ENCODE data around the gene BMP7. TPM values are rescaled to one million over a fixed set of nuclear protein-coding genes. Genes with fewer than 3 reads are reported as not detected.

BMP7 gene
- total and polyA plus RNA-seq, 2 of the 13 experiments (the other 11 are each of a cell fraction or from before 2014, with no cell fraction given): not detected

DNA sequence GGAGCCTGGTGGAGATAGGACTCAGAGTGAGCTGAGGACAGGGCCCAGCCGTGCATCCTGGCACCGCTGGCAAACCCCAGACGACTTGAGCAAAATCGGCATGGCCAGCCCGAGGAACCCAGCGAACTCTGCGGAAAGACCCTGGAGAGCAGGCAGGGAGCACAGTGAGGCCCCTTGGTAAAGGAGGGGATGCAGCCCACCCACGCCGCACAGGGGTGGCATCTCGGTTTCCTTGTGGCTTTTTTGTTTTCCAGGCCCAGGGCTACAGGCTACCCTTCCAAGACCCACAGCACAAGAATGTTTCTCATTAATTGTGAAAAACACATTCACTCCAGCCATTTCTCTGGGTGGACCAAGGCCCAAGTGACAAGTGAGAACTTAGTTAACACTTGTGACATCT lies 71.4 kb downstream of the BMP7 start:
- ATAC-seq (no peak), FAIRE-seq (no peak), DNase-seq (ENCODE audit: low spot score) (no peak)
- Histone ChIP-seq H3K9ac (ENCODE audit: insufficient read depth, low read depth, low read length) (no peak overlapping the region), H3K27me3 (ENCODE audit: control insufficient read depth in 1 of 2, insufficient read depth in 2 of 2, low read length in 2 of 2) (peaks cover 11 to 30% of the 10 kb centered on the region in 2 experiments; a peak in 4 of 5 replicates), H3K27ac (ENCODE audit: extremely low read length, insufficient read depth, low read length) (no peak overlapping the region), H3K4me2 (ENCODE audit: low read depth, low read length) (no peak overlapping the region), H3K36me3 (replicated peaks in 1 of 2; ENCODE audit: control insufficient read depth in 1 of 2, insufficient read depth in 2 of 2, low read length in 2 of 2) (no peaks in the 10 kb centered on the region), H2AFZ (ENCODE audit: low read length) (no peak overlapping the region), H3K4me3 (replicated peaks in 1 of 3; ENCODE audit: insufficient read depth in 1 of 3, low read depth in 2 of 3, low read length in 3 of 3) (no peak overlapping the region), H3K9me3 (ENCODE audit: low read length) (no peaks in the 10 kb centered on the region), H3K79me2 (ENCODE audit: insufficient read depth, low read length) (no peaks in the 10 kb centered on the region), H4K20me1 (ENCODE audit: insufficient read depth, low read length) (no peaks in the 10 kb centered on the region), H3K4me1 (ENCODE audit: insufficient read depth, low read length) (no peaks in the 10 kb centered on the region)
- intact Hi-C loops (cut with micrococcal nuclease; ENCODE audit: unreplicated experiment) (no loop called here), in situ Hi-C loops (cut with HindIII; ENCODE audit: extremely low pct_ligation_motif_present, low pct_unique_long_range_greater_than_20kb) (no loop called here)
- no peak for TF ChIP-seq TCF12 (IDR thresholded peaks at IDR 0.05)
- TF ChIP-seq TCF12 (CRISPR knock-in tag; IDR thresholded peaks at IDR 0.05): no peak
- TF ChIP-seq ZNF34 (CRISPR knock-in tag; IDR thresholded peaks at IDR 0.05; ENCODE audit: borderline replicate concordance): no peak
- no peak for TF ChIP-seq ZNF879 (CRISPR knock-in tag; IDR thresholded peaks at IDR 0.05)
- 30% methylated on average over 10 of the region's 10 CpGs for WGBS (ENCODE audit: low lambda C conversion rate)
- CTCF ChIA-PET (ENCODE audit: low intra/inter-chr PET ratio, low total read pairs): no interaction called here
- POLR2A ChIA-PET: no interaction called here
- no TSS peak for BruUV-seq (replicated peaks)

- H3K27me3 ChIP-seq (ENCODE audit: control insufficient read depth in 1 of 2, insufficient read depth in 2 of 2, low read length in 2 of 2): peaks cover 11 to 30% of the 10 kb centered on the region in 2 experiments; a peak in 4 of 5 replicates
- H3K4me3 ChIP-seq (replicated peaks in 1 of 3; ENCODE audit: insufficient read depth in 1 of 3, low read depth in 2 of 3, low read length in 3 of 3): no peak overlapping the region
- no peak overlapping the region for H3K27ac ChIP-seq (ENCODE audit: extremely low read length, insufficient read depth, low read length)
- intact Hi-C loops (cut with micrococcal nuclease; ENCODE audit: unreplicated experiment): no loop called here
- WGBS (ENCODE audit: low lambda C conversion rate): 32% methylated on average over 7 of the region's 7 CpGs
- ATAC-seq (no peak), DNase-seq (ENCODE audit: low spot score) (no peak), FAIRE-seq (no peak)
- H3K79me2 ChIP-seq (ENCODE audit: insufficient read depth, low read length): no peaks in the 10 kb centered on the region
- no peak overlapping the region for H2AFZ ChIP-seq (ENCODE audit: low read length)
- no peak overlapping the region for H3K9ac ChIP-seq (ENCODE audit: insufficient read depth, low read depth, low read length)
- ChIA-PET CTCF (ENCODE audit: low intra/inter-chr PET ratio, low total read pairs) (no interaction called here), POLR2A (no interaction called here)
- H4K20me1 ChIP-seq (ENCODE audit: insufficient read depth, low read length): no peaks in the 10 kb centered on the region
- H3K4me2 ChIP-seq (ENCODE audit: low read depth, low read length): no peak overlapping the region
- H3K36me3 ChIP-seq (replicated peaks in 1 of 2; ENCODE audit: control insufficient read depth in 1 of 2, insufficient read depth in 2 of 2, low read length in 2 of 2): no peaks in the 10 kb centered on the region
- H3K9me3 ChIP-seq (ENCODE audit: low read length): no peaks in the 10 kb centered on the region
- no peaks in the 10 kb centered on the region for H3K4me1 ChIP-seq (ENCODE audit: insufficient read depth, low read length)
- in situ Hi-C loops (cut with HindIII; ENCODE audit: extremely low pct_ligation_motif_present, low pct_unique_long_range_greater_than_20kb): no loop called here
- no TSS peak for BruUV-seq (replicated peaks)
- TF ChIP-seq FIP1L1 (IDR thresholded peaks at IDR 0.05; ENCODE audit: borderline replicate concordance, insufficient read depth, low read depth, low read length): no peak
- TF ChIP-seq ZBTB40 (IDR thresholded peaks at IDR 0.05): no peak
- TF ChIP-seq ZBTB40 (CRISPR knock-in tag; IDR thresholded peaks at IDR 0.05): peak; percentile 90; the same call in 1 of the 2 replicates
These were observed 72.3 kb downstream of the BMP7 start for GRCh38 chr20:57194154-57194553.
